ENCODE results near the gene PNKP.

The PNKP gene

GRCh38 chr19:49866933-49867782 is at the start of gene PNKP:
PNKP (minus strand) TSS chr19:49867576; CDS start chr19:49867204, 372 bp downstream.
- peak; percentile 96 for DNase-seq (ENCODE audit: low spot score)

GRCh38 chr19:49915271-49915670 is 47.9 kb upstream of the PNKP start:
- DNase-seq (ENCODE audit: low spot score) = no peak

DNA sequence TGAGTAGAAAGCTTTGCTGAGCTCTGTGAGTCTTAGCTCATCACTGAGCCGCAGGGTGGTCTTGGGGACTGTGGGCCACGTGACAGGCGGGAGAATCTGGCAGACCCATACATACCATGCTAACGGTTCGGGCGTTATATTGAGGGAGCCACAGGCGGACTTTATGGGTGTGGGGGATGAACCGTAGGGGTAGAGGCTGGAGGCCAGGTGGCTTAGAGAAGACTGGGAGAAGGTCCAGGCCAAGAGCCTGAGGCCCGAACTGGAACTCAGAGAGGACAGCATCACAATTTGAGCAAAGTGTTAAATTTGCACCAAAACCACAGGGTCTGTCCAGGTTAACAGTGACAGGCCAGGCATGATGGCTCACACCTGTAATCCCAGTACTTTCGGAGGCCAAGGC is 46.3 kb upstream of the PNKP start:
- DNase-seq (ENCODE audit: low spot score) = no peak

GRCh38 chr19:49912965-49913685 is 45.7 kb upstream of the PNKP start:
- DNase-seq (ENCODE audit: low spot score) = no peak

- peak; percentile 64 for DNase-seq (ENCODE audit: low spot score)
Measured at GRCh38 chr19:49911381-49912145, 44.2 kb upstream of the PNKP start.

DNA sequence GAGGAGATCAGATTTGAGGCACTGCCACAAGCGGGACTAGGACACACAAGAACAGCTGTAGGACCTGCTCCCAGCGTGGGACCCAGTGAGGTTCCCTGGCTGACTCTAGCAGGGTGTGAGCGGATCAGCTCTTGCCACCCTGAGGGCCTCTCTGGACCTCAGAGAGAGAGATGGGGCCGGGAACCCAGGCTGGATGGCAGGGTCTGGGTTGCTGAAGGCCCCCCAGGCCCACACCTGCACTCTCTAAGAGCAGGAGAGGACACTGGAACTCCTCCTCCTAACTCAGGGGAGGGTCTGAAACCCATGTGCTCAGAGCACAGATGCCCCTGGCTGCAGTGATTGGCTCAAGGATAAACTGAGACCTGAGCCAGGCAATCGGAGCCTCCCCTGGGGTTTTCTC is 42.8 kb upstream of the PNKP start:
- DNase-seq (ENCODE audit: low spot score) = no peak

DNA sequence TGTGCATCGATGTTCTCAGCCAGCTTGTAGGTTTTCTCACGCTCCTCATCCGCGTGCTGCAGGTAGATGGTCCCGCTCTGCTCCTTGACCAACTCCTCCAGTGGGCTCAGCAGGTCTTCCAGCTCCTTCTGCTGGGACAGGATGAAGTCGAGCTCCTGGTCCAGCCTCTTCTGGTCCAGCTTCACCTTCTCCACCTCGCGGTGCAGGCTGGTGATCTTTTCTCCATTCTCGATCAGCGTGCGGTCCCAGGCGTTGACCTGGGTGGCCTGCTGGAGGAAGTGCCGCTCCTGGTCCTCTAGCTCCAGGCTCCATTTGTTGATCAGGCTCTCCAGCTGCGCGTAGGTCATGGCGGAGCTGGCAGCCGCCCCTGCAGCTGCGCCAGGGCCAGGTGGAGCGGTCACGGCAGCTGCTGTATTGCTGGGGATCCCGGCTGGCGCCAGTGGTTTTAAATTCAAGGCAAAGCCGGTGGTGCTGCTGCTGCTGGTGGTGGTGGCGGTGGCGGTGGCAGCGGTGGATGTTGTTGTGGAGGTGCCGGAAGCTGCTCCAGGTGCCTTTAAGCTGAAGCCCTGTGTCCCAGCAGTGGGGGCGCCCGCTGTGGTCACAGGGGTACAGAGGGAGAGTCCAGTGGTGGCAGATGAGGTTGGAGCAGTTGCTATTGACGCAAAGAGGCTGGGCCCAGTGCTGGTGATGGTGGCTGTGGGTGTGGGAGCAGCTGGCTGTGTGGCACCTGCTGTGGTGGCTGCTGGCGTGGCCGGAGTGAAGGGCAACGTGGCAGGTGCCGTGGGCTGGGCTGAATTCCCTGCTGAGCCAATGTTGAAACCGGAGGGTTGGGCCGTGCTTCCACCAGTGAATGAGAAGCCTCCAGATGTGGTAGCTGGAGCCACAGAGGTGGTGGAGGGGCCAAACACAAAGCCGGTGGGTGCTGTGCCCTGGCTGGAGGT is 41.4 kb upstream of the PNKP start:
- no peak for DNase-seq (ENCODE audit: low spot score)

DNA sequence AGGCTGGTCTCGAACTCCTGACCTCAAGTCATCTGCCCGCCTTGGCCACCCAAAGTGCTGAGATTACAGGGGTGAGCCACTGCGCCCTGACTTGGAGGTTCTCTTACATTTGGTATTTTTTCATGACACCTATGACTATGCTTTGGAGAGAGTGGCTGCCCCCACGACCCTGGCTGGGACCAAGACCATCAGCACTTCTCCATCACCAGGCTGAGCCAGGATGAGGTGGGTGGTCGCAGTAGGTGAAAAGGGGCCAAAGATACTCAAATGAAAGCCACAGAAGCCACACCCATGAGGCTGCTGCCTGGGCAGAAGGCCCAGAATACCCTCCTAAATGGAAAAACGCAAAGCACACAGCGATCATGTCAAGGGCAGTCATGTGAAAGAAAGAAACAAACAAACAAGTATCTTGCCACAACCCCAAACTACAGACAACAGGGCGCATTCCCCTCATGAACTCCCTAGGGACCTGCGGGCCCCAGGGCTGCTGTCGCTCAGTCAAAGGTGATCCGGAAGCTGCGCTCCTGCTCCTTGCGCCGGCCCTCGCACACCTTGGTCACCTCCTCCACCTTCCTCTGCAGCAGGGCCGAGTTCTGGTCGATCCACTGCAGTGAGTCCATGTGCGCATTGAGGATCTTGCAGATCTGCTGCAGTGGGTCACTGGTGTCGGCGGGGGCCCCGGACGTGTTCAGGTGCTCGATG is 40.5 kb upstream of the PNKP start:
- no peak for DNase-seq (ENCODE audit: low spot score)

DNA sequence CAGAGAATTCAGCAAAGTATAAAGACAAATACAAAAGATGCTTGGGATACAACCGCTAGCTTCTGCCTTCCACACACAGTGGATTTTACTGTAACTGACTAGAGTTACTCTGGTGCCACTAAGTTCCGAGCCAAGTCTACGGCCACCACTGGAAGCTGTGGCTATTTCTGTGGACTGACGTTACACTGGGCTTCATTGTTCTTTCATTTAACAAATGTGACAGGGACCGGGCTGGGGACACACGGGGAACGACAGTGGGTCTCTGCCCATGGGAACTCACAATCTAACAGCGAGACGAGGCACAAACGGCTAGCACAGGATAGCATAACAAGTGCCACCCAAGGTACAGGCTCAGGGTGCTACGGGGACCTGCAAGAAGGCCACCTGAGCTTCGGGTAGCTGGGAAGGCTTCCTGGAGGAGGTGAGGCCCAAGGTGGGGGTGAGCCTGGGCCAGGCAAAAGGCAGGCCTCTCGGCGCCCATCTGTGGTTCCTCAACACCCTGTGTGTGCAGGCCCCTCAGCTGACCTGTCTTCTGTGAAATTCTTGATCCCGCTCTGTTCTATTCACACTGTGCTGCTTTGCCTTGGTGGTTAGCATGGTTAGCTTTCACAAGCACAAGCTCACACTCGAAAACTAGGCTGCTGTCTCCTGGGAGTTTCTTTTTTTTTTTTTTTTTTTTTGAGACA is 39.6 kb upstream of the PNKP start:
- DNase-seq (ENCODE audit: low spot score) = peak; percentile 58

- no peak for DNase-seq (ENCODE audit: low spot score)
Measured at GRCh38 chr19:49904136-49904535, 36.8 kb upstream of the PNKP start.

DNA sequence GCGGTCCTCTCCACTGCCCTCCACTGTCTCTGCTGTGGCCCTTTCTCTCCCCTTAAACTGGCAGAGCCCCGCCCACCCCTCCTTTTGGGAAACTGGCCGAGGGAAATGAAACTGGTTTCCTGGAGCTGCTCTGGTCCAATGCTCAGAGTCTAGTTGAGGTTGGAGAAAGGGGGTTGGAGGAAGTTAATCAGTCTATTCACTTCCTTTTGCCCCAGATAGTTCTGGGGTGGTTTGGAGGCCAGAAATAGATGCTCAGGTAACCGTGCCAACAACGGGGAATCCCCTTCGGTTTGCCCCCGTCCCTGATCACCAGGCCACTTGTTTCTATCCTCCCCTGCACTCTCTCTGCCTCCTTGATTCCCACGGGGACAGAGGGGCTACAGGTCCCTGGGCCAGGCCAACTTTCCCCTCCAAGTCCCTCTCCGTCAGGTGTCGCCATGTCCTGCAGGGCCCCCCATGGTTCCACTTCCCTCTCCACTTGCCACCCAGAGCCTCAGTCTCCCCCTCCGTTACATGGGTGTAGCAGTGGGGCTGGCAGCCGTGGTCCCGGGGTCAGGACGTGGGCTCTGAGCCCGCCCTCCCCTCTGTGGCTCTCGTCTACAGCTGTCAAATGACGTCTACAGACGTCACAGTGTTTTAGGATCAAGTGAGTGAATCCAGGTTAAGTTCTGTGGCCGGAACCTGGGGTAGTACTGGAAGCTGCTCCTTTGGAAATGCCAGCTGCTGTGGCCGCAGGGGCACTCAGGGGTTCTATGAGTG is 29.7 kb upstream of the PNKP start, which contains the start of gene IL4I1:
Gene IL4I1, minus strand, starts transcription at position 25 of the 759 bp plus-strand sequence. CDS start 727 bp downstream, outside the sequence.
- peak; percentile 48 for DNase-seq (ENCODE audit: low spot score)

- no peak for DNase-seq (ENCODE audit: low spot score)
Measured at GRCh38 chr19:49895566-49896297, 28.4 kb upstream of the PNKP start.

DNA sequence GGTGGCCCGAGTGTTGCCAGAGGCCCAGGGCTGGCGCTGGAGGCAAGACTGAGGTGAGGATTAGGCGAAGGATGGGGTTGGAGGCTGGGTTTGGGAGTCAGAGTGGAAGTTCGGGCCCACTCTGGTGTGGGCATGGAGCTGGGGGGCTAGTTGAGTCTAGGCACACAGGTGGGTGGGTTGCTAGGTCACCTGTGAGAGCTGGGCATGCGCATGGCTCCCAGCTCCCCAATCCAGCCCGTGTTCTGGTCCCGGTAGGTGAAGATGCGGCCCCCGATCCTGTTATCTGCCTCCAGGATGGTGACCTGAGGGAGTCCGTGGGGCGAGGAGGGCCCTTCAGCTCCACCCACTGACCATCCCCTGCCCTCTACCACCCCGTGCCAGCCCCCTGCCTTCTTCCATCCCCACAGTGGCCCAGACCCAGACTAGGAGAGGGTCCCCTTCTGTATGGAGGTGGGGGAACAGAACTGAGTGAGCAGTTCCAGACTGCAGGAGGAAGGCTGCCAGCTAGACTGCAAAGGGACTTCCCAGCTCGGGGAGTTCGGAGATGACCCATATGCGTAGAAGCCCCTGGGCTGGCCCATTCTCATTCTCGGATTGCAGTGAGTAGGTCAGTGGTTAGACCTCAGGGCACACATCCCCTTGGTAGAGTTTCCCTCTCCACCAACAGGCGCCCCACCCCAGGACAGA is 27.6 kb upstream of the PNKP start:
- no peak for DNase-seq (ENCODE audit: low spot score)

DNA sequence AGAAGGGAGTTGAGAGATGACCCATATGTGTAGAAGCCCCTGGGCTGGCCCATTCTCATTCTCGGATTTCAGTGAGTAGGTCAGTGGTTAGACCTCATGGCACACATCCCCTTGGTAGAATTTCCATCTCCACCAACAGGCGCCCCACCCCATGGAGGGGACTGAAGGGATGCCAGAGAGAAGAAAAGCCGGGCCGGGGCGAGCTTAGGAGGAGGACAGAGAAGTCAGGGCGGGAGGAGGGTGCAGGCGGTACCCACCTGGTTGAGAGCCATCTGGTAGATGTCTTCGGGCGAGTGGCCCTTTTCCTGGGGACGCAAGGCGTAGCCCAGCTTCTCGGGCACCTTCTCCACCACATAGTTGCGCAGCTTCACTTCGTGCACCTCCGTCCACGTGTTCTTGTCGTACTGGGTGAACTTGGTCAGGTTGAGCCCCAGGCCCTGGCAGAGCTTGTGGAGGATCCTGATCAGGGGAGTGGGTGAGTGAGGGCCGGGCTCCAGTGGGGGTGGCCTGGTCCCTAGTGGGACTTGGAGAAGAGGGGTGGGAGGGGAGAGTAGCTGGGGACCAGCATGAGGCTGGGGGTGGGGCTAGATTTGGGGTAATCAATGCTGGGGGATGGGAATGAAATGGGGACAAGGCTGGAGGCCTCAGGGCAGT is 26.8 kb upstream of the PNKP start:
- no peak for DNase-seq (ENCODE audit: low spot score)

DNA sequence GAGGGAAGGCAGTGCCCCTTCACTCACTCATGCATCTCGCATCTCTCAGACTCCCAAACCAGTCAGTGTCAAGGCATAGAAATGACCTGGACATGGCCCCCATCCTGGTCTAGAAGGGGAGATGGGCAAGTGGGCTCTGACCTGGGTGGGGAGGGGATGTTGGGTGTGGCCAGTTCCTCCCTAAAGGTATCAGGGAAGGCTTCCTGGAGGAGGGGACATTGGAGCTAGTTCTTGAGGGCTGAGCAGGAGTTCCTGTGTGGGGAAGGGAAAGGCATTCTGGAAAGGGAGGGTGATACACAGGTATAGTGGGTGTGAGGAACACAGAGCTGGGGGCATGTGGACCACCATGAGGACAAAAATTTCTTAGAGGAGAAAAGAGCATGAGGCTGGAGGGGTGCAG is 25.3 kb upstream of the PNKP start:
- no peak for DNase-seq (ENCODE audit: low spot score)

- DNase-seq (ENCODE audit: low spot score) = no peak
Measured at GRCh38 chr19:49891393-49891792, 24.0 kb upstream of the PNKP start.

All from Ammon's horn (tissue), 1 donor.